ENCODE measurements around the gene WDR90.
A peak's percentile ranks its signal among the peaks of the same experiment; 100 is the strongest.

The WDR90 gene

GRCh38 chr16:659618-660017, 10.5 kb downstream of the WDR90 start:
- Histone ChIP-seq H3K4me3 (ENCODE audit: low read length) (no peak overlapping the region), H3K79me2 (ENCODE audit: control insufficient read depth, insufficient read depth, low read length) (no peaks in the 10 kb centered on the region), H2BK5ac (ENCODE audit: low read length) (no peak overlapping the region), H3K4ac (ENCODE audit: low read depth, low read length) (no peak overlapping the region), H3K27me3 (ENCODE audit: insufficient read depth, low read length, poor library complexity) (no peaks in the 10 kb centered on the region), H3K4me1 (ENCODE audit: control insufficient read depth, low read depth, low read length) (no peaks in the 10 kb centered on the region), H2AK5ac (ENCODE audit: low read length) (no peak overlapping the region), H3K56ac (ENCODE audit: low read length) (no peak overlapping the region), H3K36me3 (ENCODE audit: control insufficient read depth, insufficient read depth, low read length) (no peaks in the 10 kb centered on the region), H2BK120ac (ENCODE audit: low read depth, low read length) (no peak overlapping the region), H2BK15ac (replicated peaks; ENCODE audit: low read depth) (no peak overlapping the region), H3K4me2 (ENCODE audit: low read length) (no peak overlapping the region), H3K18ac (ENCODE audit: low read length) (no peak overlapping the region), H3K79me1 (ENCODE audit: low read length) (no peaks in the 10 kb centered on the region), H3K9ac (ENCODE audit: low read length) (no peak overlapping the region), H3K23ac (ENCODE audit: low read length) (no peak overlapping the region), H3K27ac (ENCODE audit: low read depth, low read length) (no peak overlapping the region), H4K8ac (ENCODE audit: low read depth, low read length) (no peak overlapping the region), H4K5ac (ENCODE audit: low read length) (no peak overlapping the region)
- WGBS (ENCODE audit: extremely low coverage, insufficient coverage, low lambda C conversion rate), result no CpG with 5 or more reads among the region's 20 CpGs
- no peak for DNase-seq

GRCh38 chr16:660132-660458, 10.9 kb downstream of the WDR90 start:
- H3K27ac ChIP-seq (ENCODE audit: low read depth, low read length), result no peak overlapping the region
- H3K23ac ChIP-seq (ENCODE audit: low read length), result no peak overlapping the region
- no peak overlapping the region for H4K8ac ChIP-seq (ENCODE audit: low read depth, low read length)
- no peak overlapping the region for H3K18ac ChIP-seq (ENCODE audit: low read length)
- no peaks in the 10 kb centered on the region for H3K4me1 ChIP-seq (ENCODE audit: control insufficient read depth, low read depth, low read length)
- no peaks in the 10 kb centered on the region for H3K79me2 ChIP-seq (ENCODE audit: control insufficient read depth, insufficient read depth, low read length)
- WGBS (ENCODE audit: extremely low coverage, insufficient coverage, low lambda C conversion rate), result no CpG with 5 or more reads among the region's 6 CpGs
- no peak overlapping the region for H3K4ac ChIP-seq (ENCODE audit: low read depth, low read length)
- no peak overlapping the region for H4K5ac ChIP-seq (ENCODE audit: low read length)
- no peak for DNase-seq
- H2BK5ac ChIP-seq (ENCODE audit: low read length), result no peak overlapping the region
- H2BK120ac ChIP-seq (ENCODE audit: low read depth, low read length), result no peak overlapping the region
- H3K79me1 ChIP-seq (ENCODE audit: low read length), result no peaks in the 10 kb centered on the region
- no peak overlapping the region for H3K56ac ChIP-seq (ENCODE audit: low read length)
- H3K27me3 ChIP-seq (ENCODE audit: insufficient read depth, low read length, poor library complexity), result no peaks in the 10 kb centered on the region
- no peak overlapping the region for H3K4me3 ChIP-seq (ENCODE audit: low read length)
- no peak overlapping the region for H2BK15ac ChIP-seq (replicated peaks; ENCODE audit: low read depth)
- no peak overlapping the region for H3K9ac ChIP-seq (ENCODE audit: low read length)
- H2AK5ac ChIP-seq (ENCODE audit: low read length), result no peak overlapping the region
- H3K4me2 ChIP-seq (ENCODE audit: low read length), result no peak overlapping the region
- no peaks in the 10 kb centered on the region for H3K36me3 ChIP-seq (ENCODE audit: control insufficient read depth, insufficient read depth, low read length)

GRCh38 chr16:660459-661183, 11.5 kb downstream of the WDR90 start:
- Histone ChIP-seq H3K4me2 (ENCODE audit: low read length) (no peak overlapping the region), H3K23ac (ENCODE audit: low read length) (no peak overlapping the region), H2BK15ac (replicated peaks; ENCODE audit: low read depth) (no peak overlapping the region), H3K36me3 (ENCODE audit: control insufficient read depth, insufficient read depth, low read length) (no peaks in the 10 kb centered on the region), H3K56ac (ENCODE audit: low read length) (peak overlapping the region; percentile 73), H3K27ac (ENCODE audit: low read depth, low read length) (no peak overlapping the region), H2BK120ac (ENCODE audit: low read depth, low read length) (no peak overlapping the region), H3K79me2 (ENCODE audit: control insufficient read depth, insufficient read depth, low read length) (no peaks in the 10 kb centered on the region), H3K4ac (ENCODE audit: low read depth, low read length) (no peak overlapping the region), H3K79me1 (ENCODE audit: low read length) (no peaks in the 10 kb centered on the region), H3K4me3 (ENCODE audit: low read length) (no peak overlapping the region), H4K5ac (ENCODE audit: low read length) (no peak overlapping the region), H3K9ac (ENCODE audit: low read length) (peak overlapping the region; percentile 22), H4K8ac (ENCODE audit: low read depth, low read length) (no peak overlapping the region), H3K27me3 (ENCODE audit: insufficient read depth, low read length, poor library complexity) (no peaks in the 10 kb centered on the region), H2BK5ac (ENCODE audit: low read length) (no peak overlapping the region), H3K18ac (ENCODE audit: low read length) (no peak overlapping the region), H3K4me1 (ENCODE audit: control insufficient read depth, low read depth, low read length) (no peaks in the 10 kb centered on the region), H2AK5ac (ENCODE audit: low read length) (no peak overlapping the region)
- DNase-seq, result peak; percentile 94
- no CpG with 5 or more reads among the region's 43 CpGs for WGBS (ENCODE audit: extremely low coverage, insufficient coverage, low lambda C conversion rate)

- H3K79me1 ChIP-seq (ENCODE audit: low read length), result no peaks in the 10 kb centered on the region
- H3K56ac ChIP-seq (ENCODE audit: low read length), result peak overlapping the region; percentile 73
- H3K9ac ChIP-seq (ENCODE audit: low read length), result peak overlapping the region; percentile 22
- H3K27ac ChIP-seq (ENCODE audit: low read depth, low read length), result no peak overlapping the region
- no peak overlapping the region for H3K4me3 ChIP-seq (ENCODE audit: low read length)
- H2BK5ac ChIP-seq (ENCODE audit: low read length), result no peak overlapping the region
- H2BK120ac ChIP-seq (ENCODE audit: low read depth, low read length), result no peak overlapping the region
- no peak overlapping the region for H3K4ac ChIP-seq (ENCODE audit: low read depth, low read length)
- no peak overlapping the region for H3K23ac ChIP-seq (ENCODE audit: low read length)
- WGBS (ENCODE audit: extremely low coverage, insufficient coverage, low lambda C conversion rate), result no CpG with 5 or more reads among the region's 35 CpGs
- no peaks in the 10 kb centered on the region for H3K27me3 ChIP-seq (ENCODE audit: insufficient read depth, low read length, poor library complexity)
- no peak overlapping the region for H4K5ac ChIP-seq (ENCODE audit: low read length)
- H4K8ac ChIP-seq (ENCODE audit: low read depth, low read length), result no peak overlapping the region
- no peaks in the 10 kb centered on the region for H3K36me3 ChIP-seq (ENCODE audit: control insufficient read depth, insufficient read depth, low read length)
- no peak overlapping the region for H3K4me2 ChIP-seq (ENCODE audit: low read length)
- no peaks in the 10 kb centered on the region for H3K79me2 ChIP-seq (ENCODE audit: control insufficient read depth, insufficient read depth, low read length)
- H3K4me1 ChIP-seq (ENCODE audit: control insufficient read depth, low read depth, low read length), result no peaks in the 10 kb centered on the region
- no peak overlapping the region for H2AK5ac ChIP-seq (ENCODE audit: low read length)
- H3K18ac ChIP-seq (ENCODE audit: low read length), result no peak overlapping the region
- no peak overlapping the region for H2BK15ac ChIP-seq (replicated peaks; ENCODE audit: low read depth)
- DNase-seq, result no peak
Measured at GRCh38 chr16:661184-661821, 12.1 kb downstream of the WDR90 start.

- WGBS (ENCODE audit: extremely low coverage, insufficient coverage, low lambda C conversion rate), result no CpG with 5 or more reads among the region's 19 CpGs
- no peak overlapping the region for H3K18ac ChIP-seq (ENCODE audit: low read length)
- H2AK5ac ChIP-seq (ENCODE audit: low read length), result no peak overlapping the region
Measured at GRCh38 chr16:662095-662494, 12.9 kb downstream of the WDR90 start.

GRCh38 chr16:662597-662996, 13.4 kb downstream of the WDR90 start:
- no peak overlapping the region for H3K4me3 ChIP-seq (ENCODE audit: low read length)
- WGBS (ENCODE audit: extremely low coverage, insufficient coverage, low lambda C conversion rate), result no CpG with 5 or more reads among the region's 21 CpGs
- H4K5ac ChIP-seq (ENCODE audit: low read length), result no peak overlapping the region
- H3K23ac ChIP-seq (ENCODE audit: low read length), result no peak overlapping the region
- H3K4me2 ChIP-seq (ENCODE audit: low read length), result no peak overlapping the region
- DNase-seq, result no peak
- no peak overlapping the region for H3K4ac ChIP-seq (ENCODE audit: low read depth, low read length)
- H3K27ac ChIP-seq (ENCODE audit: low read depth, low read length), result no peak overlapping the region
- no peak overlapping the region for H3K9ac ChIP-seq (ENCODE audit: low read length)
- H2BK15ac ChIP-seq (replicated peaks; ENCODE audit: low read depth), result no peak overlapping the region
- H3K18ac ChIP-seq (ENCODE audit: low read length), result no peak overlapping the region
- no peak overlapping the region for H4K8ac ChIP-seq (ENCODE audit: low read depth, low read length)
- H3K79me1 ChIP-seq (ENCODE audit: low read length), result no peaks in the 10 kb centered on the region
- no peak overlapping the region for H2BK5ac ChIP-seq (ENCODE audit: low read length)
- no peak overlapping the region for H3K56ac ChIP-seq (ENCODE audit: low read length)
- H3K4me1 ChIP-seq (ENCODE audit: control insufficient read depth, low read depth, low read length), result no peaks in the 10 kb centered on the region
- H2BK120ac ChIP-seq (ENCODE audit: low read depth, low read length), result no peak overlapping the region
- H2AK5ac ChIP-seq (ENCODE audit: low read length), result no peak overlapping the region
- H3K27me3 ChIP-seq (ENCODE audit: insufficient read depth, low read length, poor library complexity), result no peaks in the 10 kb centered on the region
- H3K36me3 ChIP-seq (ENCODE audit: control insufficient read depth, insufficient read depth, low read length), result no peaks in the 10 kb centered on the region
- no peaks in the 10 kb centered on the region for H3K79me2 ChIP-seq (ENCODE audit: control insufficient read depth, insufficient read depth, low read length)

More at GRCh38 chr16:662095-662494, 12.9 kb downstream of the WDR90 start:
- Histone ChIP-seq H3K79me2 (ENCODE audit: control insufficient read depth, insufficient read depth, low read length) (no peaks in the 10 kb centered on the region), H3K23ac (ENCODE audit: low read length) (no peak overlapping the region), H3K4me2 (ENCODE audit: low read length) (no peak overlapping the region), H3K4me1 (ENCODE audit: control insufficient read depth, low read depth, low read length) (no peaks in the 10 kb centered on the region), H3K27ac (ENCODE audit: low read depth, low read length) (no peak overlapping the region), H4K8ac (ENCODE audit: low read depth, low read length) (no peak overlapping the region), H4K5ac (ENCODE audit: low read length) (no peak overlapping the region), H3K4me3 (ENCODE audit: low read length) (no peak overlapping the region), H3K79me1 (ENCODE audit: low read length) (no peaks in the 10 kb centered on the region), H3K4ac (ENCODE audit: low read depth, low read length) (no peak overlapping the region), H3K27me3 (ENCODE audit: insufficient read depth, low read length, poor library complexity) (no peaks in the 10 kb centered on the region), H2BK5ac (ENCODE audit: low read length) (no peak overlapping the region), H3K9ac (ENCODE audit: low read length) (no peak overlapping the region), H3K36me3 (ENCODE audit: control insufficient read depth, insufficient read depth, low read length) (no peaks in the 10 kb centered on the region), H2BK120ac (ENCODE audit: low read depth, low read length) (no peak overlapping the region), H3K56ac (ENCODE audit: low read length) (no peak overlapping the region), H2BK15ac (replicated peaks; ENCODE audit: low read depth) (no peak overlapping the region)
- no peak for DNase-seq

Measured in mesendoderm (in vitro differentiated cells).